RKO (cell line): Measurements from ENCODE around the gene DISC1.
A peak's percentile ranks its signal among the peaks of the same experiment; 100 is the strongest.

Experiments used
- DNase-seq: peaks from one replicate; pipeline ENCODE4 v3.0.0-alpha.2; 2016; ENCODE audit warnings: low spot score

Gene DISC1

DNA sequence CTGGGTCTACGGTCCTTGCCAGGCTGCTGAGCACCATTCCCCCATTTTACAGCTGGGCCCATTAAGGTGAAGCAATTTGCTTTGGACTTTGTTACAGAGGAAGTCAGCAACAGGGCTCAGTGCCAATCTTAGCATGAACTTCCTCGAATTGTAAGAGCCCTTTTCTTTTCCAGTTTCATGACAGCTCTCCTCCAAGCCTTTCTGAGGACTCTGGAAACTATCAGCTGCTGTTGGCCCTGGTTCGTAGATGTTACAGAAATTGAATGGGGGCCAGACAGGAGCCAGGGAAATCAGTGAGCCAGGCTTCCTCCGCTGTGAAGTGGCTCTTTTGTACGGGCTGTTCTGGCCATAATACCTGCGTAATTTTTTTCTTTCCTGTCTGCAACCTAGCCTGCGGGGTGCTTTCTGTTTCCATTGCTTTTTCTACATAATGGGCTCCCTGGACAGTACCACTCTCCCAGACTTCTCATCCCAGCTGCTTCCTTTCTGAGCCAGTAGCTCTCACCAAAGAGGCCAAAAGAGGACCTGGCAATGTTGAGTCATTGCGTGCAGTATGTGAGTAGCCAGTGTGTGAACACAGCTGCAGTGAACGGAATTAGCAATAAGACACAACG lies 386.3 kb downstream of the DISC1 start:
- DNase-seq, result no peak

DNA sequence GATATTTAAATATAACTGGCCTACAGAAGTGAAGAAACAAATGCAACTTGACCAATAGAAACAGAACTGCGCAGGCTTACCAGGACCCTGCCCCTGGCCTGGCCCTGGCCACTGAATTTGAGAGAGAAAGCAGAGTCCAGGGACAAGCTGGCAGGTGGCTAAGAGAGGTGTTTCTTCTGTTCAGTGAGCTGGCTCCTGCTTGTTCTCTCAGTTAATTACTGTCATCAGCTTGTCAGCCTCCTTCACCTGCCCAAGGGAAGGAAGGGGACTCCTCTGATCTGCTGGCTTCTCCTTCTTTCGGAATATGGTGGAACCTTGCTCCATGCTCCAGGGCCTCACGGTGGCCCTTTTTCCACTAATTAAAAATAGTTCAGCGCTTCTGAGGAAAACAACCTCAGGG lies 388.4 kb downstream of the DISC1 start:
- DNase-seq, result no peak

DNA sequence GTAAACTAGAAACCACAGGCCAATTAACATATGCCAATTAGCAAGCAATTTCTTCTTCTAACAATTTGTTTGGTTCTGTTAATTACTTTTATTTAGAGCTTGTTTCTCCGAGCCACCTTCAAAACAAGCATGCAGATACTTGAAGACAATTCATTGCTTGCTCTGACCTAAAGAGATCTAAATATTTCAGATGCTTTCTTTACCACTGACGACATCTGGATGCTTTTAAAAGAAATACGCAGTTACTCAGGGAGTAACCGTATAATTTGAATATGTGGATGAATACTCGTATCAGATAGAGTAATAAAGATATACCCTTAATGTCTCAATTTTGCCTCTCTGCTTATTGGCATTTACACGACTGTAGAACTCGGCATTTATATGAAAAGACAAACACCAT lies 390.0 kb downstream of the DISC1 start:
- DNase-seq, result no peak

DNA sequence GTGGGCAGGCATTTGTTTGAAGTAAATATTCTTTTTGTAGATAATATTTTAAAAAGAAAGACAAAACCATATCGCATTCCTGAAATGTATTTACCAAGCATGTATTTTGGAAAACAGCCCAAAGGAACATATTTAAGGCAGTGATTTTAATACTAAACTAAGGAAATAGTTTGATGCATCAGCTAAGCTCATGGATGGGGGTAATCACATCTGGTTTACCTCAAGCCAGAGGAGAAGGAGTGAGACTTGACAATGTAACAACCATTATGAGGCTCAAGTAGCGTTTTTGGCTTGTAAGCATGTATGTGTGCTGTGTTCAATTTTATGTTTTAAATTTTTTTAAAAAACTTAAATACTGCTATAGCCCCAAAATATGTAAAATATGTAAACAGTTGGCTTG lies 390.5 kb downstream of the DISC1 start:
- no peak for DNase-seq

DNA sequence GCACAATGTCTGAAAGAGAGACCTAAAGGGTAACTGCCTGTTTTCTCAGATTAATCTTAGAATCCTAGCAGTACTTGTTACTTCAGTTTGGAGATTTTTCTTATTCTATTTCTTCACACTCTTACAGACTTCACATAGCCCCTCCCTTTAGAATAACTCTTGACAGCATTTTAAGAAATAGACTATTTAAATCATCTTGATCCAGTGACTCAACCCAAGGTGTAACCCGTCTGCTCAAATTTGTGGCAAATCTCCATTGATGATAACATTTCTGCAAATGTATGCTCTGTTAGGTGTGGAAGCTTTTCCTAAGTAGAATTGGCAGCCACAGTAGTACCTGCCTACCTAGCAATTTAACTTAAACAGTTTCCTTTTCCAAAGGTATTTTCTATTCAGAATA lies 391.2 kb downstream of the DISC1 start:
- no peak for DNase-seq

DNA sequence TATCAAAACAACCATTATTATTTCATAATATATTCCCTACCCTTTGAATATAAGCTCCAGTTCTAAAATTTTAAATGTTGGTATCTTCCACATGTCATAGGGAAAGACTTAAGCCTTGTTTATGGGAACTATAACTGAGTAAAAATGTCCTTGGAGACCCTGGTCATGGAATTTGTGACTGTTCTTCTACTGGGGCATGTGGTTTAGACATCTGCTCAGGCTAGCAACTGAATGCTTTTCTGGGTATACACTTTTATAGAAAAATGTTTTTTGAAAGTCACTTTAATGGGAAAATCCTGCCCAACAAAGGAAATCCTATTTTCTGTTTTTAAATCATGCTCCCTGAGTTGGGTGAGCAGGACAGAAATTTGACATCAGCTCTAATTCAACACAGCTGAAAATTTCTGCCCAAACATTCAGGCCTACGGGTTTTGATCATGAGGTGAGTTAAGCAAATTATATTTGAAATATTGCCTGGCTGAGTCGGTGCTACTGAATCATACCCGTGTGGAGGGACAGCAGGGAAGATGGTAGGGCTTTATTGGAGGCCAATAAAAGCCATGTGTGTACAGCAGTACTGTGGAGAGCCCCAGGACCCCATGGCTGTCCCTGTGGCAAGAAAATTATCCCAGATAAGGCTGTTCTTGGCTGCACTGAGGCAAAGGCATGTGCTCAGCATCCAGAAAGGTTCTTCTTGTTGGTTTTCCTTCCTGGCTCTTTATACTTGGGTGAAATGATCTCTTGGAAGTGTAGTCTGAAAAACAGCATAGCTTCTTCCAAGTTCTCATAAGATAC lies 391.8 kb downstream of the DISC1 start:
- DNase-seq, result no peak

DNA sequence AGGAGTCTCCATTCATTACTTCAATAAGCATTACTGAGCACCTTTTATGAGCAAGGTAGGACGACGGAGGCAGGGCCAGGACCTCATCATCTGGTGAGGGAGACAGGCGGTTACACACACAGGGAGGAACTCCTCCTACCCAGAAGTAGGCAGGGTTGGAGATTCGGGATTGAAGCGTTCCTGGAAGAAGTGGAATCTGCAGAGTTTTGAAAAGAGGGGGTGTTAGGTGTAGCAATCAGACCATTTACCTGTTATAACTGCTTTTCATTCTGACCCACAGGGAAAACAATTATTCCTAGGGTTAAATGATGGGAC lies 392.4 kb downstream of the DISC1 start:
- no peak for DNase-seq

DNA sequence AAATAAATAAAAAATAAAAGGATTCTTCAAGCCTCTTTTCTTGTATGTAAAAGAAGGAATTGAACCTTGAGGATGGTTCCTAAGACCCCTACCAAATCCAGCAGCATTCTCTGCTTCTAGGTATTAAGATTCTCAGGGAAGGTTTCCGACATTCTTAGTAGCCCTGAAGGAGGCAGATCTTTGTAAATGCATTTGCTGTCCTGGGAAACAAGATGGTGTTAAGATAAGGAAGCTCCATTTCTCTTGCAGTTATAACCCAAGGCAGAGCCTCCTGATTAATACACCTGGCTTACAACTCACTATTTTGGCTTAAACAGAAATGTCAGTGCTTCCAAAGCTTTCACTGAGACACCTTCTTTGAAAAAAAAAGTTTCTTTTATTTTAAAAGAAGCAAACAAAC lies 393.8 kb downstream of the DISC1 start:
- DNase-seq, result no peak

DNA sequence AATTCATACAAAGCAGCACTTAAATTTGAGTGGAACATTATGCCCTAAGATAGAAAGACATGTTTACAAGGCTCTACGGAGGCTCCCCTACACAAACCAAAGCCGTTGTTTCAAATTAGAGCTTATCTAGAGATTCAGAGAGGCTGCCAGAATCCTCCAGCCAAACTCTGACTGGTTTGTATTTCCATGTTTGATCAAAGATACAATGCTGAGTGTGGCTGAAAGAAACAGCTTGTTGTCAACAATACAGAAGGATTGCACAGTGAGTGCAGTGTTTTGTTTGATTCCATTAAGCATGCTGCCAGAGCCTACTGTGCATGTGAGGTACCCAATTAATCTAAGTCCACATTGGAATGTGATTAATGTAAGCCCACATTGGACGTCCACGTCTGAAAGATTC lies 402.7 kb downstream of the DISC1 start:
- DNase-seq, result no peak

DNA sequence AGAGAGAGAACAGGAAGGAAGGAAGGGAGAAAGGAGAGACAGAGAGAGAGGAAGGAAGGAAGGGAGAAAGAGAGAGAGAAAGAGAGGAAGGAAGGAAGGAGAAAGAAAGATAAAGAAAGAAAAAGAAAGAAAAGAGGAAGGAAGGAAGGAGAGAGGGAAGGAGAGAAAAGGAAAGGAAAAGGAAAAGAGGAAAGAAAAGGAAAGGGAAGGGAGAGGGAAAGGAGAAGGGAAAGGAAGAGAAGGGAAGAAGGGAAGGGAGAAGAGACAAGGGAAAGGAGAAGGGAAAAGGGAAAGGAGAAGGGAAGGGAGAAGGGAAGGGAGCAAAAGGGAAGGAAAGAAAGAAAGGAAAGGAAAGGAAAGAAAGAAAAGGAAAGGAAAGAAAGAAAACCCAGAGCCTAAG lies 404.6 kb downstream of the DISC1 start:
- no peak for DNase-seq

DNA sequence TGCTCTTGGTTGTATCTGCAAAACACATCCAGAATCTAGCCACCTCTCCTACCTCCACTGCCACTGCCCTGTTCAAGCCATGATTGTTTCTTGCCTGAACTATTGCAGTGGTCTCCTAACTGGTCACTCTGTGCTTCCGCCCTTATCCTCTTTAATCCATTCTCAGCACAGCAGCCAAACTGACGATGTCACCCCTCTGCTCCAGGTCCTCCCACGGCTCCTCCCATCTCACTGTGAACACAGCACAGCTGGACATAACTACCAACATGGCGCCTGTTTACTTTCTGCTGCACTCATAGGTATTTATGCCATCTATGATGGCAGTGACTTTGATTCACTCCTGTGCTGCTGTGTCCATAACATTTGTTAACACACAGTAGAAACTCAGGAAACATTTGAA lies 406.7 kb downstream of the DISC1 start:
- DNase-seq, result no peak

DNA sequence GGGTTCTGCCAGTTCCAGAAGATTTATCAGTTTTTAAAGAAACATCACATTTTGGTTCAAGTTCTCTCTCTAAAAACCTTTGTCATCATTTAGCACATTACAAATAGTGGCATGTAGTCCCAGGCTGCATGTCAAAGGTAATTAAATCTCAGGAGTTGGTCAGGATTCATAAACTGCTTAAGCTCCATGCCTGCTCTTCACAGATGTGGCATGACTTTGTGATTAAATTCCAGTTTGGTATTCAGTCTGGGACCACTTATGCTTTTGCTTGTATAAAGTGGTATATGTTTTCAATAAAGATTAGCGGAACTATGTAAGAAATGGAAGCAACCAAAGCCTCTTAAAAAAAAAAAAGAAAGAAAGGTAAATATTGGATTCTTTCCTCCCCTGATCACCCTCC lies 408.0 kb downstream of the DISC1 start:
- DNase-seq, result no peak

DNA sequence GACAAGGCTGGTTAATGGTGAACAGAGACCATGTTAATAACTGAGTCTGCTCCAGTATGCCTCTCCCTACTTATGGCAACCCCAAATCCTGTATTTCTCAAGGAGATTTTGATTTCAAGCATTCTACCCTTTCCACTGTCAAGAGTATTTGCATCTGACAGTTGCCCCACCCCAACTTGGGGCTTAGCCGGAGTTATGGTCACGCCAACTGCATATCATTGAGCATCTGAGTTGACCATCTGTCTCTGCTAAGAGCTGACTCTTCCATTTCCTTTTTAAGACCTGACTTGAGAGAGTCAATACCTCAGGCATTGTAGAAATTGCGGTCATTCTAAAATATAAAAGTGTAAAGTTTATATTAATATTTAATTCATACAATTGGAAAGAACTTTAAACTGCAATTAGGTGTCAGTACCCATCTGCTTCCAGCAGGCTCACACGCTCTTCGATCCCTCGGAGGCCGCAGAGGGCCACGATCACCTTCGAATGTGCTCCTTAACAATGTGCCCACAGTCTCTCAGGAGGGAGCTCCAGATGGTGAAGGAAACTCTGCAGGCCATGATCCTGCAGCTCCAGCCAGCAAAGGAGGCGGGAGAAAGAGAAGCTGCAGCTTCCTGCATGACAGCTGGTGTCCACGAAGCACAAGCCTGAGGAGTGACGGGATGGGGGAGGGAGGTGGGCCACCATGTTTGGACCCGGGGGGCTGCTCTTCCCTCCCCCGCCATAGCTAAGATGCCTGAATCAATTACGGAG lies 409.8 kb downstream of the DISC1 start:
- no peak for DNase-seq

DNA sequence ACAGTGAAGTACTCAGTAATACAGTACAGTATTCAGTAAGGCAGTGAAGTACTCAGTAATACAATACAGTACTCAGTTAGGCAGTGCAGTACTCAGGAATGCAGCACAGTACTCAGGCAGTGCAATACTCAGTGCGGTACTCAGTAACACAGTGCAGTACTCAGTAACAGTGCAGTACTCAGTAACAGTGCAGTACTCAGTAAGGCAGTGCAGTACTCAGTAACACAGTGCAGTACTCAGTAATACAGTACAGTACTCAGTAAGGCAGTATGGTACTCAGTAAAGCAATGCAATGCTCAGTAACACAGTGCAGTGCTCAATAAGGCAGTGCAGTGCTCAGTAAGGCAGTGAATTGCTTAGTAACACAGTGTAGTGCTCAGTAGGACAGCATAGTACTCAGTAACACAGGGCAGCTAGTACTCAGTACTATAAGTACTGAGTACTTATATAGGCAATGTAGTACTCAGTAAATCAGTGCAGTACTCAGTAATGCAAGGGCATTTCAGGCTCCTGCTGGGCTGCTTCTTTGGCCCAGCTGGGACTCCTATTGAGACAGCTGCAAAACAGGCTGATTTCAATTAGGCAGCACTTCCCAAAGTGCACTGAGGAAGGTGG lies 411.3 kb downstream of the DISC1 start:
- no peak for DNase-seq

DNA sequence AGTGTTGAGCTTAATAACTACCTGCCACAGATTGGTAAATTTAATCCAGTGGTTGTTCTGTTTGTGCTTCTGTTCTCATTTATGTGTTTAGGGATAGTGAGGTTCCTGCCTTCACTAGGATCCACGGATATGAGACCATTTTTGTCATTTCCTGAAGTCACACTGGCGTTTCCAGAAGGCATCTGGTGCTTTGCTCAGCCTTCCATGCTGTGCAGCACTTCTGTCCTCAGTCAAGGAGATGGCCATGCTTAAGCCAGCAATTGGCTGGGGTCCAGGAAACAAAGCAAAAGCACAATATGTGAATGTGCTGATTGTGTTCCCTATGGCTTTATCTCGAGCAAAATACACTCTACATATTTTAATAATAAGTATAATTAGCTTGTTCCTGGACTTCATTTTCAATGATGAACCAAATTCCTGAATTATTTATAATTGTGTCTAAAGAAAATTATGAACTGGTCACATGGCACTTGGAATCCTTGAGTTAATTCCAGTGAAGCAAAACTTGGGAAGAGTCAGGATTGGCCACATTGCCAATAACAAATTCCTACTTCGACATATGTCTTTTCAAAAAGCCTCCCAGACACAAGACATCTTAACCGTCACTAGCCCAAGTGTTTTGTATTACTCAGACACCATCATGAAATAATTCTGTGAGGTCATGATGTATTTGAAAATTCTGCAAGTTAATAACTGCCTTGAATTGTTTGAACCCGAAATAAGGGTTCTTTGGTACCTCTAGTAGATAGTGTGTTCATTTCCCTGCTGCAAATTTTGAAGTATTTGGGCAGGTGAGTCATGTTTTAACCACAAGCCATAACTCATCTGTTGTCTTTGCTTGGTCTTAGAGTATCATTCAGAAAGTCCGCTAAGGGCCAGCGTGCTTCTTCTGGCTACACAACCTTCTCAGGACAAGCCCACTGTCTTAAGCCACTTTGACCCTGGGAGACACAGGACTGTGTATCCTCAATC lies 412.4 kb downstream of the DISC1 start:
- no peak for DNase-seq

DNA sequence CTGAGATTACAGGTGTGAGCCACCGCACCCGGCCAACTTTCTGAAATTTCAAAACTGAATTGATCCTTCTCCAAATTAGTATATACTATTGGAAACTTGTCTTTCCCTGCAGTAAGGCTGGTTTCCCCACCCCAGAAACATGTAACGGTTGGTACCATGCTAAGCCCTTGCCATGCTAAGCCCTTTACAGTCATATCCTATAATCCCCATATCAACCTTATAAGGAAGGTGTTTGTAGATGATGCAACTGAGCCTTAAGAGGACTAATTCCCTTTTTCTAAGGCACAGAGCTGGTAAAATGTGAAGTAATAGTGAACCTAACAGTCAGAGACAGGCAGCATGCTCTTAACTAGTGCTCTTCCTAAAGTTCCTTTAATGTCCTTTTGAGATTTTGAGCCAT lies 413.7 kb downstream of the DISC1 start:
- no peak for DNase-seq

DNA sequence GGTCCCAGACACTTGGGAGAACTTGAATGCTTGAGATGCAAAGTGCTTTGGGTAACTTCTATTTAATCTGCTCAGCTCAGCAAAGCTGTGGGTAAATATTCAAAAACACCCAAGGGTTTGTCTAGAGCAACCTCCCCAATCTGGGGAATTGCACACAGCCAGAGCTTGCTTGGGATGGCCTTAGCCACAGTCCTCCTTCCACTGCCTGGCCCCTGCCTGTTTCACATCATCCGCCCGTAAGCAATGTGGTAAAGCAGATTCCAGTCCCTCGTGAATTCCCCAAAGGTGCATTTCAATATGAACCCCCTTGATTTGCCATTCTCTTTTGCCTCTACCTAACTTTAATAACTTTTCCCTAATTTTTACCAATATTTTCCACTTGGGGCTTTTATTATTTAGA lies 418.1 kb downstream of the DISC1 start:
- no peak for DNase-seq

DNA sequence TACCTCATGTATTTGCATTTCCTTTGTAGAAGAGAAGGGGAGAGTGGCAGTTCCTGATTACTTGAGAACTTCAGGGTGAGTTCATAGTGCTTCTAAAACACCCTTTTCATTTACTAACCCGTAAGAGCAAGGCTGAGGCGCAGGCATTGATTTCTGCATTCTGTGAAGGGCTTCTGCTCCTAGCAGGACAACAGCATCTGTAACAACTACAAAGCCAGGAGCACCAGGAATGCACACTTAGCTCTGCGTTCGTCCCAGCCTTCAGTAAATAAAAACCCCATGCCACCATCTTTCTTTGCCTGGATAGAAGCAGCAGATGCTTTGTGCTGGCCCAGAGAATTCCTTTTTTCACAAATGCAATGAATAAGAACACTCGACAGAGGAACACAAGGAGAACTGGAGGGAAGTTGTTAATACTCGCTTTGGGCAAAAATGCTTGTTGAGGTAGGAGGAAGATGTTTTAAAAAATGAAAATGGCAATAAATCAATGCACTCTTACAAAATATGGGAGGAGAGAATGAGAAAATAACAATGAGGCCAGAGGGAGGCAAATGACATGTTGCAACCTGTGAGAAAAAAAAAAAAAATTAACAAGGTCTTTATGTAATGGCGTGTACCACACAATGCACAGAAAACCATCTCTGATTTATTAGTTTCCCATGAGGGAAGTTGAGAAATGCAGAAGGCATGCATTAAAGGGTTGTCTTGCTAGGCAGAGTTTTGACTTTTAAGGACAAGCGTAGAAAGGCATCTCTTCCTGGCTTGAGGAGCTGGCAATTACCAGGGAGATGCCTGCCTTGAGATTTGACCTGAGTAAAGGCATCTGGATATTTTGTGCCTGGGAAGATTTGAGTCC lies 418.8 kb downstream of the DISC1 start:
- no peak for DNase-seq

DNA sequence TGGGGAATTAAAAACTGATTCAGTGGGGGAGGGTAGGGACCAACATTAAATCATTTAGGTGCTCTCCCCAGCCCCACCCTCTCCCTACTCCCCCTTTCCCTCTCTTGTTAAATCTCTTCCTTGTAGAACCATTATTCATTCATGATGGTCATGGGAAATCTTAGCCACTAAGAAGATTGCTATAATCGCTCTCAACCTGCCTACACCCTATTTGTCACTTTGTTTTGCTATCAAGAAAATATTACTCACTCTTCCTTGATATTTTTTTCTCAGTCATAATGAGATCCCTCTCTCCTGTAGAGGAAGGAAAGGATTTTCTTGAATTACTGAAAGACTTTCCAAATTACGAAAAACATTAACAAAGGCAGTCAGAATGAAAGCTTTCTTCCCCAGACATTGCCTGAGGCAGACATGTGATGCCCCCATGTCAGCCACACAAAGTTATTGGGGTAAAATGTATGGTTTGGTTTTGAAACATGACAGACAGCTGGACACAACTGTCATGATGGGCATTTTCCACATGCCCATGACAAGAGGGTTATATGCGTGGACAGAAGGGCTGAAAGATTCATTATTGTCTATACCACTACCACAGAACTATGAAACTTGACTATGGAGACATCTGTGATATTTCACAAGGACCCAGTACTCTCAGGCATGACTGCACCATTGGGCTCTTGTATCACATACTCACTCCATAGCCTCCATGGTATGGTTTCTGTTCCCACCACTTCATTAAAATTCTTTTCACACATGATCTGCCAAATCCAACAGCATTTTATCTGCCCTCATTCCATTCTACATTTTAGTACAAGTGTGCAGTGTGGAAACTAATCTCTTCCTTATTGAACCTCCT lies 420.1 kb downstream of the DISC1 start:
- DNase-seq, result no peak

DNA sequence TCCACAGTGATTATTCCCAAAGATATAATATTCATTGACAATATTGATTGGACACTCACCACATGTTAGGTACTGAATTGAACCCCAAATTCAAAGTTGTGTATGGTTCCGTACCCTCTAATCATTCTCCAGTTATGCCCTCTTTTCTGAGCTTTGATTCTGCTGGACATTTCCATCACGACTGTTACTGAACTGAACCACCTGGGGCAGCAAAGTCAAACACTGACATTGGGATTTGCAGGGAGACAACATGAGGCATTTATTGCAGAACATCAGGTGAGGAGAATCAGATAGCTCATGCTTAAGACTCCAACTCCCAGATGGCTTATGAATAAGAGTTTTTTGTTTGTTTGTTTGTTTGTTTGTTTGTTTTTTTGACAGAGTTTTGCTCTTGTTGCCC lies 420.9 kb downstream of the DISC1 start:
- peak; percentile 2 for DNase-seq
